ENCODE data around the gene CAVIN2.

Gene CAVIN2

DNA sequence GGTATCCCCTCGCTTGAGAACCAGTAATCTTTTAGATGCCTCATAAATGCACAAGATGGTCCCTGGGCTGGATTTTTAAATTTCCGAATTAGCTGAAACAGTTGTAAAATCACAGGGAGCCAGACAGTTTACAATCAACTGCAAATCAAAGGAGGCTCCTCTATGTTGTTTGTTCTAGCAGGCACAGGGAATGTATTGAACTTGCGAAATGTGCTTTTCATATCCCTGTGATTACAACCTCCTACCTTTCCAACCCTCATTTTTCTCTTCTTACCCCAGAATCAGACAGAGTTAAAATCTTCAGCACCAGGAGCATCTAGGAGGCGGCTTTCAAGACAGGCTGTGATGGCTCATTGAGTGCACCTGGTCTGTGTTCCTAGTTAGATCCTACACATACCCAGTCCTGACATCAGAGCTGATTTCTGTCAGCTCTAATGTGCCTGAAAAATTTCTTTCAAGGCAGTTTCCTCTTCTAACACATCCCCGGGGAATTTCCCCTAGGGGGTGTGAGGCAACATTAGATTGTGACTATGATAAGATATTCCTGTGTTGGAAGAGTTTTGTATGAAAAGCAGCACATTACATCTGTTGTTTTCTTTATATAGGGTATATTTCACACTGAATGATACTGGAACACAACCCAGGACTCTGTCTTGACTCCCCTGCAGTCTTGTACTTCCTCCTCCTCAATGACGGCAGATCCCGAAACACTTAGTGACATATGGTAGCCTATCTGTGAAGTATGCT is 17.9 kb upstream of the CAVIN2 start:
- DNase-seq (ENCODE audit: low spot score): peak; percentile 38

DNA sequence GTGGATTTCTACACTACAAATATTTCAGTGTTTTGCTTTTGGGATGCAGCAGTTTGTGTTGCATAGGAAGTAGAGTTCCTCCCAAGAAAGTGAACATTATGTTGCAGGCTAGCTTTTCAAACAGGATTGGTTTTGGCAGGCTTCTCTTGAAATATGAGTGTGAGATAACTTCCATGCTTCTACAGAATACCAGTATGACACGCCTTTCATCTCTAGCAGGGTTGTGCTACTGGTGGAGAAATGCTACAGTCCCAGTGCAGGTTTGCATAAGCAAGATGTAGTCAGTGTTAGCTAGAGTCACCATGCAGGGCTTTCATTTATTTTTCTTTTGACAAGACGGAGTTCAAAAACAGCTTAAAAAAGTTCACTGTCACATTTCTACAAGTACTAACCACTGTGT is 17.1 kb upstream of the CAVIN2 start:
- no peak for DNase-seq (ENCODE audit: low spot score)

DNA sequence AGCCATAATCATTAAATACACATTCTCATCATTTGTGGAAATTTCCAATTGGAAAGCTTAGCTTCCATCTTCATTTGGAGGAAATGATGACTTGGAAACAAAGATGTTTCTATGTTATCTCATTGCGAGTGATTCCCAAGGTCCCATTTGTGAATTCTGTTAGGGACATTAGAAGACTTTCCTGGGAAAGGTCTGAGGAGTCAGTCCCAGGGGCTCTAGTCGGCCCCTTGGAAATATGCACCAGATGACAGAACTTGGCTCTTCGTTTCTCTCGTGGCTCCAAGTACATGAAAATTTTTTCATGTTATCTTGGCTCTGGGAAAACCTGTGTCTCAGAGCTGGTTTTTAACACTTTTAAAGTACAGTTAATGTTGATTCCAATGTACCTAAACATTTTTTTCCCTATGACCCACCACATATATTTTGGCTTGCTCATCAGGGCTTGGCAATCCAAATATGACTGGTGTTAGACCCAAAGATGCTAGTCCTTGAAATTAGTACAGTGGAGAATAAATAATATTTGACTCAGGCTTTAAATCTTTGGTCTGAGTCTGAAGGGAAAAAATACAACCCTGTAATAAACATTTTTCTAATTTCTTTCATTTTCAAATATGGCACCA is 15.4 kb upstream of the CAVIN2 start:
- DNase-seq (ENCODE audit: low spot score): no peak

- peak; percentile 36 for DNase-seq (ENCODE audit: low spot score)
Measured at GRCh38 chr2:191860760-191861466, 14.0 kb upstream of the CAVIN2 start.

DNA sequence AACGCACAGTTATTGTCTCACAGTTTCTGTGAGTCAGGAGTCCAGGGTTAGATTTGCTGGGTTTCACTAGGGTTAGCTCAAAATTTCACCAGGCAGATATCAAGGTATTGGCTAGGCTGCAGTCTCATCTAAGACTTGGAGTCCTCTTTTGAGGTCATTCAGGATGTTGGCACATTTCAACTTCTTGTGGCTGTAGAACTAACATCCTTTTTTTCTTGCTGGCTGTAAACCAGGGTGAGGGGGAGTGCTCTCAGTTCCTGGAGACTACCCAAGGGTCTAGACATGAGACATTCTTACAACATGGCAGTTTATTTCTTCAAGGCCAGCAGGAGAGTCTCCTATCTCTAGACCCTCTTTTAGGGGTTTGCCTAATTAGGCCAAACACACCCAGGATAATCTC is 12.8 kb upstream of the CAVIN2 start:
- DNase-seq (ENCODE audit: low spot score): no peak

DNA sequence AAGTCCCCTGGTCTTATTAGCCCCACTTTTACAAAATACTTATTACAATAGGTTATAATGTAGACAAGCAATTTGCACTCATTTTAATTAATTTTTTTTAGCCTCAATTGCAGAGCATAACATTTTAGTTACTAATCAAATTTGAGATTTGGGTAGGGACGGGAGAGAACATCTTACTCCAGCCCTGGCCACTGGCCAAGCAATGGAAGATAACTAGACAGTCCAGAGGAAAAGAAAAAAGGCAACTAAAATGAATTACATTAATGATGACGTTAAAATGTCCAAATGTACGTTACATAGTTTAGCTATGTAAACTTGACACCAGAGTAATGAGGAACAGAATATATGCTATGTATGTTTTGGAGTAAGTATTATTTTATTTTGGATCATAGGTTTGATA is 11.0 kb upstream of the CAVIN2 start:
- DNase-seq (ENCODE audit: low spot score): no peak

- DNase-seq (ENCODE audit: low spot score): no peak
Measured at GRCh38 chr2:191857259-191857805, 10.4 kb upstream of the CAVIN2 start.

GRCh38 chr2:191856111-191856876 is 9.4 kb upstream of the CAVIN2 start:
- DNase-seq (ENCODE audit: low spot score): no peak

GRCh38 chr2:191855382-191855781 is 8.5 kb upstream of the CAVIN2 start:
- DNase-seq (ENCODE audit: low spot score): no peak

GRCh38 chr2:191854382-191855372 is 7.8 kb upstream of the CAVIN2 start:
- DNase-seq (ENCODE audit: low spot score): no peak

GRCh38 chr2:191853843-191854242 is 7.0 kb upstream of the CAVIN2 start:
- DNase-seq (ENCODE audit: low spot score): no peak

DNA sequence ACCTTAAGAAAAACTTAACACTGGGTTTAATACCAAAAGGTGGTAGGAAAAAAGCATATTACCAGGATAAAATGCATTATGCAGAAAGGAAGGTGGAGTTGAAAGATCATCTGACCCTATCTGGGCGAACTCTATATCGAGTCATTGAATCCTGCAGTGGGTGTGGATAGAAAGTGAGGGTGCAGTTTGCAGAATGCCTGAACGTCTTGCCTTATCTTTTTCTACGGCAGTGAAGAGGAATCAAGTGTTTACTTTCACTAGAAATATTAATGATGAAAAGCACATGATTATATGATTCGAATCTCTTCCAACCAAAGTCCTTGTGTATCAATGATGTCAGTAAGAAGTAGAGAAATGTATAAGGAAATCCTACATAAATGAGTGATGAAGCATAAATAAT is 4.3 kb upstream of the CAVIN2 start:
- DNase-seq (ENCODE audit: low spot score): no peak

- no peak for DNase-seq (ENCODE audit: low spot score)
Measured at GRCh38 chr2:191848771-191849767, 2.2 kb upstream of the CAVIN2 start.

DNA sequence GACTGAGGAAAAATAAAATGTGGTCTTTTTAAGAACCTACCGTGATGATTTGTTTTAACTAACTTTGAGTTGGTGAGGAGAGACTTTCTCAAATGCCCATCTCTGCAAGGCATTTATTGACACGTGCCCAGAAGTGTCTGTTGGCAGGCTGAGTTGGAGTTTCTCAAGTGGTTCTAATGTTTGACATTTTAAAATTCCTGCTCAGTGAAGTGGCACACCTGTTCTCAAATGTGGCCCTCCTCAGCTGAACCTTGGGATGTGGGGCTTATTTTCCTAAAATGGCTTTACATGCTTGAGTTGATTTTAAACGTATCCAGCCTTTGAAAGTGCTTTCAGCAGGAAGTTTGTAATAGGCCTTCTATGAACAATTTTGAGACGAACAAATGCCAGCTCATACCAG is 876 bp upstream of the CAVIN2 start:
- no peak for DNase-seq (ENCODE audit: low spot score)

- no peak for DNase-seq (ENCODE audit: low spot score)
Measured at GRCh38 chr2:191845876-191846514, 893 bp downstream of the CAVIN2 start.

- no peak for DNase-seq (ENCODE audit: low spot score)
Measured at GRCh38 chr2:191845248-191845715, 1.6 kb downstream of the CAVIN2 start.

GRCh38 chr2:191844706-191845105 is 2.2 kb downstream of the CAVIN2 start:
- no peak for DNase-seq (ENCODE audit: low spot score)

GRCh38 chr2:191840921-191841320 is 6.0 kb downstream of the CAVIN2 start:
- DNase-seq (ENCODE audit: low spot score): no peak

All from putamen (tissue), 1 donor.